Activated CD4-positive, alpha-beta T cell treated with anti-CD3 and anti-CD28 coated beads, Interleukin-2, amount 50 U/mL, for 48 hours (primary cell): ENCODE data around the gene BCDIN3D.

Source experiments
- DNase-seq, 2 experiments: peaks; one replicate each; pipeline ENCODE4 v3.0.0-alpha.2; 2020

Gene BCDIN3D

DNA sequence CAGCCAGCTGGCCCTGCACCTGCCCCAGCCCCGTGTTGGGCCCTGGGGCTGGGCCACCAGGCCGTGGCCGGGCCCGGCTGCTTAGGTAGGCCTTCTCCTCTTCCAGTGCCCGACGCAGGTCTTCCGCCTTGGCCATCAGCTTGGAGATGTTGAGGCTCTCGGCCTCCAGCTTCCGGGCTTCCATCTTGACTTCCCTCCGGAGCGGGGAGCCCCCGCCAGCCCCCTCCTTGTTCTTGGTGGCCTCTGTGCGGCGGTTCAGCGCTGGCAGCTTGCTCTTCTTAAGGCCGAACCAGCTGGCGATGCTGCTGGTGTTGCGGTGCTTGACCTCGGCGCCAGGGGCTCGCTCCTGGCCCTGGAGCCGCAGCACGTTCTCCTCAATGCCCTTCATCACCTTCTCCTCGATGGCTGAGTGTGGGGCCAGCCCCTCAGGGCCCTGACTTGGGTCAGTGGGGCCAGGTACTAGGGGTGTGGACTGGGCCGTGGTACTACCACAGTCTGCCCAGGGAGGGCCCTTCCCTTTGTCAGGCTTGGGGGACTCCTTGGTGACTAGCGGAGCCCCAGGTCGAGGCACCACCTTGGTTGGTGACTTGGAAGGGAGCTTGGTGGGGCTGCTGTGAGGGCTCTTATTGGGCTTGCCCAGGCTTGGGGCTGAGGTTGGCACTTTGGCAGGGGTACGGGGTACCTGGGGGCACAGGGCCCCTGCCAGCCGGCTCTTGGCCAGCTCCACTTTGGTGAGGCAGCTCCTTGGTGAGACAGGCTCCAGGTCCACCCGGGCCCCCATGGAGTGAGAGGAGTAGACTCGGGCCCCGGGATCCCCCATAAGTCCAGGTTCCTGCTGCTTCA lies 47.9 kb downstream of the BCDIN3D start:
- no peak for DNase-seq

DNA sequence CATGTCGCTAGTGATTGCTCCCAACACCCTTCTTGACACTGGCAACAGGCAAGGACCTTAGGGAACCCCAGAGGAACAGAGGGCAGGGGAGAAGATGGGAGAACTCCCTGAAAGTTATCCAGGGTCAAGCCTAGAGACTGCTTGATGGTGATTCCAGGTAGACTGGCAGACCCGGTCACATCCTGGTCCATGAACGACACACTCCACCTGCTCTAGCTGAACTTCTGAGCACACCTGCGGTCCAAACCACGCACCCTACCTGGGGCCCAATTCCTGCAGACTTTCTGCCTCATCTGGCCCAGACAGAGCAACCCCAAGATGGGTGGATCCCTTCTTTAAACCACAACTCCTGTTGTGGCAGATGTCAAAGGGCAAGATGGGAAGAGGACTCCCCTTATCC lies 48.9 kb downstream of the BCDIN3D start:
- DNase-seq, result no peak

DNA sequence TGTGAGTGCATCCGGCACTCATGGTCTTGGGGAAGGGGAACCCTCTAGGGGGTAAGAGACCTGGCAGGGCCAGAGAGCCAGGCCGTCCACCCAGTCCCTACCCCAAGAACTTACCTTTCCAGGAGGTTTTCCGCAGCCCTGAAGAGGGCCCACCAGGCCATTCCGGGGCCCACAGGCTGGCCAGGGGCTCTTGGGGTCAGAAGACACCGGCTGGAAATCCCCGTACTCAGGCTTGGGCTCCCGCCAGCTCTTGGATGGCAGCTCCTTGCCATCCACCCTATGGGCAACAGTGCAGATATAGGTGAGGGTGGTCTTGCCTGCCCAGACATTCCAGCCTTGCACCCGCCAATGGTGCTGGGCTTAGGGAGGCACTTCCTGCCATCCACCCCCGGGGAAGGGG lies 49.3 kb downstream of the BCDIN3D start:
- no peak for DNase-seq

DNA sequence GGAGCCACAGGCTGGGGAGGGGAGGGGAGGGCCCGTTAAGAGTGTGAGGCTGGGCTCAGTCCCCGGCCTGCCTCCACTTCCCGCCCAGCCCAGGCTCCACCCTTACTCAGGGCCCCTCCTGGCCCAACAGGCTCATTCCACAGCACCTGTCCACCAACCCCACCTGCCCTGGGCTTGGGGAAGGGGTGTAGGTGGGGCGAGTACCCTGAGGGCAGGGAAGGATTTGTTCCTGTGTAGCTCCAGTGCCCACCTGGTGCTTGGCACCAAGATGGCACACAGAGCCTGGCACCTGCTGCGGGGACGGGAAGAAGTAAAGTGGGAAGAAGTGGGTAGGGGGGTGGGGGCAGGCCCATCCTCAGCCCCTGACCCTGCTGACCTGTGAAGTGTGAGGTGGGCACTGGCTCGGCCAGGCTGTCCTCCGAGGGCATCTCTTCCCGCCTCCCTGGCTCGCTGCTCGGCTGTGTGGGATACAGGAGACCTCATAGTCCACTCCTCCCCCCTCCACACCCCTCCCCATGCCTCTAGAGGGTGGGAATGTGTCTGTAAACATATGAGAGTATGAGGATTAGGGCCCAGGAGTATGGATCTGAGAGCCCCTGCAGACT lies 49.8 kb downstream of the BCDIN3D start:
- no peak for DNase-seq

DNA sequence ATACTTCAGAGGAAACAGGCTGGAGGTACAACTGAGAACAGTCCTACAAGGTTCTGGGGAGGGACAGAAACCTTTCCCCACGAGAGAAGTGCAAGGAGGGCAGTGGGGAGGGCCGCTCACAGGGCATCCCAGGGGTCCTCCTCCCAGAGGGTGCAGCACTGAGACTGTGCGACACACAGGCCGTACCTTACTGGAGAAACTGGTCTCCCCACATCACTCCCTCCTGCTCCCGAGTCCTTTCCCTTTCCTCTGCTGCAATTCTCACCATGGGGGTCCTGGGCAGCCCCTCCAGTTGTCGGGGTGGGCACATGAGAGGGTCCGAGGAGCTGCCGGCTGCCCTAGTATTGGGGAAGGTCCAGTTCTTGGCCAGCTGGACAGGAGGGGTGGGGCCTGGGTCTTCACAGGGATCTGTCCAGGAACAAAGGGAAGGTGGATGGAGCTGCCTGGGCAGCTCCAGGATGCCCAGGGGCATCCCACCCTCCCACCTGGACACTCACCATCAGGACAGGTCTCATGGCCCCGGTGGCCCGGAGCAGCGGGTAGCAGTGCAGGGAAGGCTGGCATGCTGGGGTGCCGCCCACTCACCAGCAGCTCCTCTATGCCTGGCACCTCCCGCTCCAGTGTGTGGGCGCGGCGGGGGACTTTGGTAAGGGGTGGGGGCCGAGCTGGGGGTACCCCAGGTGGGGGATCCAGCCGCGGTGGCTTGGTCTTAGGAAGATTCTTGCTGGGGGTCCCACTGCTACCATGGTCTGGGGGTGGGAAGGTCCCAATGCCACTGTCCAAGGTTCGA lies 50.5 kb downstream of the BCDIN3D start:
- no peak for DNase-seq

DNA sequence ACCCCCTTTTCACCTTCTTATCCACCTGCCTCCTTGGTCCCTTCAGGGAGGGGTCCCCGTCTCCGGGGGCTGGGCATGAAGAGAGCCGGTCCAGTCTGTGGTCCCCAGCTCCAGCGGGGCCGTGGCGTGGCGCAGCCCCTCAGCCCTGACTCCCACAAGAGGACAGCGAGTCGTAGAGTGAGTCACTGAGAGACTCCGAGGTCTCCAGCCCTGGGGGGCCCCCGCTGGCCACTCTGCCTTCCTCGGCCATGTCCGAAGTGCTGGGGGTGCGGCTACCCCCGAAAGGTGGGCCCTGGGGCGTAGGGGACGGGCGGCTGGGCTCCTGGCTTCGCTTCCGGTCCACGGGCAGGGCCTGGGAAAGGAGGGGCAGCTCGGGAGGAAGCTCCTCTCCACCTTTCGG lies 51.2 kb downstream of the BCDIN3D start:
- no peak for DNase-seq

DNA sequence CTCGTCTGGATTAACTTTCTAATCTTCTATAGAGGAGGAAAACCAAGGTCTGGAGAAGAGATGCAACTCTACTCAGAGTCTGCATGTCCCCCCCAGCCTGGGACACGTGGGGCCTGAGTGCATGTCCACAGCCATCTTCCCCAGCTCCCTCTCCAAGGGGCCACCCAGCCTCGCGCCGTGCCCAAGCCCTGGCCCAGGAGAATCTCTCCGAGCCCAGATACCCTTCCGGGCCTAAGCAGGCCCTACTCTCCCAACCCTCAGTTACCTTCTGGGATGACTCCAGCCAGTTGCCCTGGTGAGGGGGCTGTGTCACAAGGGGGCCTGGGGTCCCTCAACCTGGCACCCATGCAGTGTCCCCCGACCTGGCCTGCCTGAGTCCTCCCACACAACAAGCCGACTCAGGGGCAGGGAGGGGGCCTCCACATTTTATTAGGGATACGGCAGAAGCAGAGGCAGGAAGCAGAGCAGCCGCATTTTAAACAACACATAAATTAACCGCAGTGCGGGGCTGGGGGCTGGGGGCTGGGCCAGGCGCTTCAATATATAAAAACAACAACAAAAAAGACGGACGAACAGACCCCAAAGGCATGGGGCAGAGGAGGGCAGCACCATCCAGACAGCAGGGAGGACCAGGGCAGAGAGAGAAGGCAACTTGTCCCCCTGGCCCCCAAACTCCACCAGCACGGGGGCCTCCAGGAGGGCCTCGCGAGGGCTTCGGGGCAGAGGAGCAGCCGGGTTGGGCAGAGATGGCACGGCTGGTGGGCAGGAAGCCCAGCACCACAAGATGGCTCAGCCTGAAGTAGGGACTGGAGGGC lies 52.0 kb downstream of the BCDIN3D start:
- no peak for DNase-seq

DNA sequence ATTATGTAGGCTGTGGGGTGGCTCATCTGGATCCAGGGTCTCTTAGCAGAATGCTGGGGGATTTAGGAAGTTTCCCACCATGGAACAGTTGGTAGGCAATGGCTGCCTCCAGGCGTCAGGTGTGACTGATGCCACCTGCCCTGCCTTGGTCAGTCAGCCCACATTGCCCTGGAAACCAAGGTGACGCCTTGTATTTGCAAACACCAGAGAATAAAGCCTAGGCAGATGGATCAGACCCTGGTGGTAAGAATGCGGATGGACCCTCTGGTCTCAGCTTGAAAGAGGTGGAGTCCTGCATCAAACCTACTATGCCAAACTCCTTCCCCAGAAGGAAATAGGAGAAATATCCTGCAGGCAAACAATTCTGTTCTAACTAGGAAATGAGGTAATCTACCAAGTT lies 52.9 kb downstream of the BCDIN3D start:
- no peak for DNase-seq

DNA sequence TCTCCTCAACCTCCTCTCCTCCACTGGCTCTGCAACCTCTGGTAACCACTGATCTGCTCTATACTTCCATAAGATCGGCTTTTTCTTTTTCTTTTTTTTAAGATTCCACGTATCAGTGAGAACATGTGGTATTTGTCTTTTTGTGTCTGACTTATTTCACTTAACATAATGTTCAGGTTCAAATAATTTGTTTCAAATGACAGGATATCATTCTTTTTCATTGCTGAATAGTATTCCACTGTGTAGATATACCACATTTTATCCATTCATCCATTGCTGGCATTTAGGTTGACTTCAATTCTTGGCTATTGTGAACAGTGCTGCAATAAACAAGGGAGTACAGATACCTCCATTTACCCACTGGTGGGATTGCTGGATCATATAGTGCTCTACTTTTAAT lies 55.2 kb downstream of the BCDIN3D start:
- no peak for DNase-seq
